Measurements from ENCODE around the gene AK5. TPM values are rescaled to one million over a fixed set of nuclear protein-coding genes. Genes with fewer than 3 reads are reported as not detected.

AK5 gene
- polyA plus RNA-seq, 3 donors = 0.34 to 0.72 (median 0.48) TPM

DNA sequence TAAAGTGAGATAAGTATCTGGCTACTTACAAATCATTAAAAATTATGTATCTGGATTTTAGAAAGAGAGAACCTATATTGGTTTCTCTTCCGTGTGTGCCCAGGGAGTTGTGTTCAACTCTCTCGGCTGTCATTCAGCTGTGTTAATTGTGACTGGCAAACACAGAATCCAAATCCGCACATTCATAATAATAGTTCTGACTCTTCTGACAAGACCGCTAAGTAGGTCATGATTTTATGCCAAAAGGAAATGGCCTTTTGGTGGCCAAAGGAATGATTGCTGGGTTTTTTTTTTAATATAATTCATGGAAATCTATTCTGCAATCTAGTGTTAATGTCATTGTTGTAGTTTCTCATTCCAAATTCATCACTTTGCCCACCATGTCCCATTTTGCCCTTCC is 110.7 kb downstream of the AK5 start:
- no peak overlapping the region for H3K27ac Mint-ChIP-seq
- H3K27me3 ChIP-seq (ENCODE audit: control insufficient read depth in 2 of 2, insufficient read depth in 2 of 2, low read length in 2 of 2) = no peaks in the 10 kb centered on the region
- no CpG with 5 or more reads among the region's 4 CpGs for WGBS (ENCODE audit: insufficient coverage)
- intact Hi-C loops (cut with micrococcal nuclease) = no loop called here
- H3K4me1 Mint-ChIP-seq = peaks cover 16% of the 10 kb centered on the region
- no peaks in the 10 kb centered on the region for H3K36me3 ChIP-seq (replicated peaks in 1 of 2; ENCODE audit: control insufficient read depth in 1 of 2, insufficient read depth in 2 of 2, low read length in 2 of 2)
- H3K36me3 Mint-ChIP-seq = no peaks in the 10 kb centered on the region
- H3K27ac ChIP-seq (ENCODE audit: low read depth in 1 of 2, low read length in 2 of 2) = no peak overlapping the region
- TF ChIP-seq, protein P1, sequence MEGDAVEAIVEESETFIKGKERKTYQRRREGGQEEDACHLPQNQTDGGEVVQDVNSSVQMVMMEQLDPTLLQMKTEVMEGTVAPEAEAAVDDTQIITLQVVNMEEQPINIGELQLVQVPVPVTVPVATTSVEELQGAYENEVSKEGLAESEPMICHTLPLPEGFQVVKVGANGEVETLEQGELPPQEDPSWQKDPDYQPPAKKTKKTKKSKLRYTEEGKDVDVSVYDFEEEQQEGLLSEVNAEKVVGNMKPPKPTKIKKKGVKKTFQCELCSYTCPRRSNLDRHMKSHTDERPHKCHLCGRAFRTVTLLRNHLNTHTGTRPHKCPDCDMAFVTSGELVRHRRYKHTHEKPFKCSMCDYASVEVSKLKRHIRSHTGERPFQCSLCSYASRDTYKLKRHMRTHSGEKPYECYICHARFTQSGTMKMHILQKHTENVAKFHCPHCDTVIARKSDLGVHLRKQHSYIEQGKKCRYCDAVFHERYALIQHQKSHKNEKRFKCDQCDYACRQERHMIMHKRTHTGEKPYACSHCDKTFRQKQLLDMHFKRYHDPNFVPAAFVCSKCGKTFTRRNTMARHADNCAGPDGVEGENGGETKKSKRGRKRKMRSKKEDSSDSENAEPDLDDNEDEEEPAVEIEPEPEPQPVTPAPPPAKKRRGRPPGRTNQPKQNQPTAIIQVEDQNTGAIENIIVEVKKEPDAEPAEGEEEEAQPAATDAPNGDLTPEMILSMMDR (IDR thresholded peaks at IDR 0.05) = no peak
- peaks cover 0 to 2% (median 0%) of the 10 kb centered on the region in 7 donors for H3K9me3 Mint-ChIP-seq
- no peaks in the 10 kb centered on the region for H3K79me2 ChIP-seq (ENCODE audit: insufficient read depth, low read length)
- no peak overlapping the region for H3K4me3 ChIP-seq (replicated peaks in 1 of 3; ENCODE audit: low read depth in 2 of 3, low read length in 3 of 3)
- H2AFZ ChIP-seq (ENCODE audit: insufficient read depth, low read depth, low read length, poor library complexity, severe bottlenecking) = no peak overlapping the region
- H3K4me1 ChIP-seq (ENCODE audit: control insufficient read depth in 1 of 2, insufficient read depth in 2 of 2, low read length in 2 of 2) = peaks cover 7 to 18% of the 10 kb centered on the region in 2 donors
- H3K9ac ChIP-seq (ENCODE audit: insufficient read depth, low read length, poor library complexity, severe bottlenecking) = no peak overlapping the region
- no peak for DNase-seq
- H3K4me2 ChIP-seq (replicated peaks; ENCODE audit: extremely low read depth, low read length, poor library complexity, severe bottlenecking) = no peak overlapping the region
- H3K4me3 Mint-ChIP-seq = no peak overlapping the region
- H4K20me1 ChIP-seq (ENCODE audit: insufficient read depth, low read length) = no peaks in the 10 kb centered on the region
- H3K9me3 ChIP-seq (replicated peaks in 1 of 2; ENCODE audit: control insufficient read depth in 1 of 2, insufficient read depth in 1 of 2, low read length in 2 of 2) = no peaks in the 10 kb centered on the region
- peaks cover 0 to 8% (median 2%) of the 10 kb centered on the region in 3 donors for H3K27me3 Mint-ChIP-seq (ENCODE audit: low read depth in 3 of 3)

GRCh38 chr1:77394166-77394565 is 112.3 kb downstream of the AK5 start:
- Mint-ChIP-seq H3K27ac (no peak overlapping the region), H3K27me3 (ENCODE audit: low read depth in 3 of 3) (peaks cover 0 to 8% (median 2%) of the 10 kb centered on the region in 3 donors), H3K9me3 (peaks cover 0 to 2% (median 0%) of the 10 kb centered on the region in 7 donors), H3K36me3 (no peaks in the 10 kb centered on the region), H3K4me1 (peaks cover 3% of the 10 kb centered on the region), H3K4me3 (no peak overlapping the region)
- no peaks in the 10 kb centered on the region for H3K79me2 ChIP-seq (ENCODE audit: insufficient read depth, low read length)
- no peaks in the 10 kb centered on the region for H4K20me1 ChIP-seq (ENCODE audit: insufficient read depth, low read length)
- no peak overlapping the region for H2AFZ ChIP-seq (ENCODE audit: insufficient read depth, low read depth, low read length, poor library complexity, severe bottlenecking)
- DNase-seq = no peak
- no peak overlapping the region for H3K9ac ChIP-seq (ENCODE audit: insufficient read depth, low read length, poor library complexity, severe bottlenecking)
- H3K9me3 ChIP-seq (replicated peaks in 1 of 2; ENCODE audit: control insufficient read depth in 1 of 2, insufficient read depth in 1 of 2, low read length in 2 of 2) = no peaks in the 10 kb centered on the region
- no peaks in the 10 kb centered on the region for H3K27me3 ChIP-seq (ENCODE audit: control insufficient read depth in 2 of 2, insufficient read depth in 2 of 2, low read length in 2 of 2)
- no peaks in the 10 kb centered on the region for H3K36me3 ChIP-seq (replicated peaks in 1 of 2; ENCODE audit: control insufficient read depth in 1 of 2, insufficient read depth in 2 of 2, low read length in 2 of 2)
- no peak overlapping the region for H3K4me2 ChIP-seq (replicated peaks; ENCODE audit: extremely low read depth, low read length, poor library complexity, severe bottlenecking)
- TF ChIP-seq, protein P1 (IDR thresholded peaks at IDR 0.05) = no peak
- intact Hi-C loops (cut with micrococcal nuclease) = no loop called here
- no peak overlapping the region for H3K27ac ChIP-seq (ENCODE audit: low read depth in 1 of 2, low read length in 2 of 2)
- peaks cover 4 to 6% of the 10 kb centered on the region in 2 donors for H3K4me1 ChIP-seq (ENCODE audit: control insufficient read depth in 1 of 2, insufficient read depth in 2 of 2, low read length in 2 of 2)
- 100% methylated on average over 1 of the region's 2 CpGs for WGBS (ENCODE audit: insufficient coverage)
- H3K4me3 ChIP-seq (replicated peaks in 1 of 3; ENCODE audit: low read depth in 2 of 3, low read length in 3 of 3) = no peak overlapping the region
